H9 (cell line): ENCODE data around the gene ENPP5. TPM values are rescaled to one million over a fixed set of nuclear protein-coding genes. Genes with fewer than 3 reads are reported as not detected.

ENCODE experiments used
- DNase-seq: peaks from one replicate; pipeline ENCODE4 v3.0.0-alpha.2; 2017
- H2AFZ ChIP-seq: one replicate; pipeline ENCODE4 v1.6.1; 2013; ENCODE audit warnings: mild to moderate bottlenecking, low read length, control low read depth, moderate library complexity
- H2AK5ac ChIP-seq: 2 replicates; pipeline ENCODE4 v1.6.1; 2013; ENCODE audit warnings: low read length, control low read depth, mixed read lengths; ENCODE audit not compliant: insufficient read length
- H2BK120ac ChIP-seq: one replicate; pipeline ENCODE4 v1.6.1; 2013; ENCODE audit warnings: low read depth, mild to moderate bottlenecking, low read length, control low read depth, inconsistent platforms; ENCODE audit not compliant: poor library complexity, severe bottlenecking
- H2BK12ac ChIP-seq: 2 replicates; pipeline ENCODE4 v1.6.1; 2013; ENCODE audit warnings: low read length, control low read depth, mixed read lengths, low read depth; ENCODE audit not compliant: insufficient read length
- H2BK15ac ChIP-seq: 2 replicates; pipeline ENCODE4 v1.6.1; 2013; ENCODE audit warnings: low read depth, low read length, control low read depth
- H2BK20ac ChIP-seq: one replicate; pipeline ENCODE4 v1.6.1; 2013; ENCODE audit warnings: low read depth, mild to moderate bottlenecking, low read length, control low read depth, inconsistent platforms; ENCODE audit not compliant: poor library complexity, severe bottlenecking
- H2BK5ac ChIP-seq: 2 replicates; pipeline ENCODE4 v1.6.1; 2013; ENCODE audit warnings: low read length, control low read depth, mixed read lengths; ENCODE audit not compliant: insufficient read length
- H3K14ac ChIP-seq: 2 replicates; pipeline ENCODE4 v1.6.1; 2013; ENCODE audit warnings: low read length, control low read depth; ENCODE audit not compliant: insufficient read depth
- H3K18ac ChIP-seq: 2 replicates; pipeline ENCODE4 v1.6.1; 2013; ENCODE audit warnings: low read depth, mild to moderate bottlenecking, mixed read lengths, low read length, control low read depth; ENCODE audit not compliant: insufficient read length
- H3K23ac ChIP-seq: 2 replicates; pipeline ENCODE4 v1.6.1; 2013; ENCODE audit warnings: low read length, control low read depth, mixed read lengths, low read depth; ENCODE audit not compliant: insufficient read length
- H3K23me2 ChIP-seq: 2 replicates; pipeline ENCODE4 v1.6.1; 2013; ENCODE audit warnings: low read depth, mild to moderate bottlenecking, mixed read lengths, low read length, control low read depth; ENCODE audit not compliant: insufficient read length, poor library complexity, severe bottlenecking
- H3K27ac ChIP-seq: 2 replicates; pipeline ENCODE4 v1.5.1; 2013; ENCODE audit warnings: low read length, control low read depth, mixed read lengths, low read depth; ENCODE audit not compliant: insufficient read length
- H3K27me3 ChIP-seq: 2 replicates; pipeline ENCODE4 v1.6.1; 2013; ENCODE audit warnings: low read length, control low read depth, inconsistent platforms; ENCODE audit not compliant: insufficient read depth
- H3K4ac ChIP-seq: 2 replicates; pipeline ENCODE4 v1.6.1; 2013; ENCODE audit warnings: low read depth, mild to moderate bottlenecking, control low read depth, inconsistent platforms, low read length, moderate library complexity
- H3K4me1 ChIP-seq: 2 replicates; pipeline ENCODE4 v1.6.1; 2013; ENCODE audit warnings: low read length, control low read depth, inconsistent platforms; ENCODE audit not compliant: insufficient read depth
- H3K4me2 ChIP-seq: 2 replicates; pipeline ENCODE4 v1.6.1; 2013; ENCODE audit warnings: low read length, control low read depth, mixed read lengths; ENCODE audit not compliant: insufficient read length, insufficient read depth
- H3K56ac ChIP-seq: 2 replicates; pipeline ENCODE4 v1.6.1; 2013; ENCODE audit warnings: low read depth, mild to moderate bottlenecking, mixed read lengths, low read length, control low read depth; ENCODE audit not compliant: insufficient read length
- H3K79me1 ChIP-seq: 2 replicates; pipeline ENCODE4 v1.6.1; 2013; ENCODE audit warnings: low read depth, mild to moderate bottlenecking, moderate library complexity, low read length, control low read depth, inconsistent platforms; ENCODE audit not compliant: insufficient read depth, poor library complexity, severe bottlenecking
- H3K79me2 ChIP-seq: 2 replicates; pipeline ENCODE4 v1.6.1; 2013; ENCODE audit warnings: low read length, control low read depth, inconsistent platforms; ENCODE audit not compliant: insufficient read depth
- H3K9ac ChIP-seq: 2 replicates; pipeline ENCODE4 v1.6.1; 2013; ENCODE audit warnings: low read length, control low read depth, mixed read lengths; ENCODE audit not compliant: insufficient read length; ENCODE audit errors: extremely low read depth
- H3K9me3 ChIP-seq: one replicate; pipeline ENCODE4 v1.6.1; 2013; ENCODE audit warnings: low read depth, low read length, inconsistent platforms; ENCODE audit not compliant: control insufficient read depth
- H3T11ph ChIP-seq: one replicate; pipeline ENCODE4 v1.6.1; 2013; ENCODE audit warnings: mild to moderate bottlenecking, low read length, control low read depth, inconsistent platforms
- H4K20me1 ChIP-seq: one replicate; pipeline ENCODE4 v1.6.1; 2013; ENCODE audit not compliant: control insufficient read depth, insufficient read length, insufficient read depth
- H4K5ac ChIP-seq: 2 replicates; pipeline ENCODE4 v1.6.1; 2013; ENCODE audit warnings: low read depth, mild to moderate bottlenecking, mixed read lengths, low read length, control low read depth; ENCODE audit not compliant: insufficient read length
- H4K8ac ChIP-seq: replicated peaks from 2 replicates; pipeline ENCODE4 v1.6.1; 2013; ENCODE audit warnings: low read length, control low read depth, mixed read lengths, low read depth; ENCODE audit not compliant: insufficient read length
- H4K91ac ChIP-seq: 2 replicates; pipeline ENCODE4 v1.6.1; 2013; ENCODE audit warnings: low read depth, mild to moderate bottlenecking, moderate library complexity, mixed read lengths, low read length, control low read depth; ENCODE audit not compliant: insufficient read length
- H3K27ac Mint-ChIP-seq, 3 experiments: 2 replicates in 2 of 3; 3 replicates in 1 of 3; pipeline ENCODE4 v1.8.0; 2020 to 2021; ENCODE audit warnings: mixed read lengths in 3 of 3, mild to moderate bottlenecking in 1 of 3, moderate library complexity in 1 of 3
- H3K27me3 Mint-ChIP-seq: 2 replicates; pipeline ENCODE4 v1.8.0; 2021; ENCODE audit warnings: low read depth, mild to moderate bottlenecking, moderate library complexity, mixed read lengths
- H3K36me3 Mint-ChIP-seq, 3 experiments: 2 replicates in 2 of 3; 3 replicates in 1 of 3; pipeline ENCODE4 v1.8.0; 2020 to 2021; ENCODE audit warnings: low read depth in 3 of 3, mixed read lengths in 3 of 3; ENCODE audit not compliant: insufficient read depth in 1 of 3
- H3K4me1 Mint-ChIP-seq, 2 experiments: 2 replicates each; pipeline ENCODE4 v1.8.0; 2020; ENCODE audit warnings: mixed read lengths in 2 of 2
- H3K4me3 Mint-ChIP-seq, 2 experiments: 2 replicates in 1 of 2; 3 replicates in 1 of 2; pipeline ENCODE4 v1.8.0; 2020 to 2021; ENCODE audit warnings: mild to moderate bottlenecking in 2 of 2, mixed read lengths in 2 of 2, moderate library complexity in 1 of 2
- H3K9me3 Mint-ChIP-seq, 2 experiments: 2 replicates in 1 of 2; 3 replicates in 1 of 2; pipeline ENCODE4 v1.8.0; 2020; ENCODE audit warnings: mild to moderate bottlenecking in 2 of 2, mixed read lengths in 2 of 2, moderate library complexity in 1 of 2
- WGBS: extraction: QIAGEN DNeasy Blood & Tissue Kit; methylation state at CpG from one replicate; pipeline ENCODE4 v1.1.7; 2013; ENCODE audit warnings: missing lambda C conversion rate, low lambda C conversion rate, mixed read lengths; ENCODE audit not compliant: insufficient read length; ENCODE audit errors: extremely low coverage; 5-methylcytosine and 5-hydroxymethylcytosine counted together
- total RNA-seq: library from RNA; stranded (reverse); gene quantifications from 2 replicates; pipeline ENCODE4 v1.2.1, GENCODE V29; 2021
- TF ChIP-seq, protein P1 (sequence below): fragments of 200-600 bp; sonication (generic); conservative IDR thresholded peaks from 3 replicates; pipeline ENCODE4 v1.8.0; 2021; ENCODE audit warnings: antibody characterized with exemption, mild to moderate bottlenecking

ENPP5 gene
- total RNA-seq, 1 experiment from 2014 or later: 4.6 TPM

DNA sequence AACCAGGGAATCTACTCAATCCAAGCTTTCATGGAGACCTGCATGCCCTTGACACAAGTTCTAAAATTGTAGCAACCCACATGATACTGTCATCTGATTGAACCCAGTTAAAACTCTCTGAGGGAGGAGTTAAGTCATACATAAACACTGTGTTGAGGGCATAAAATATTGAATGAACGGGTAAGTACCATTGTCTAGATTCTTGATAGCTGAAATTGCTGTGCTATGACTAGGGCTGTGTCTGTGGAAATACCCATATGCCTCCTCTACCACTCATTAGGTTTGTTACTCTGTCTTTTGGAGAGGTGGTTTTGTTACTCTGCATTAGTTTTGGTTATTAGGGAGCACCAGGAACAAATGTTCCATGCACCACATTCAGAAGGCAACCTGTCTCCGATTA, 33.4 kb downstream of the ENPP5 start:
- Histone ChIP-seq H3K79me1 (no peaks in the 10 kb centered on the region), H3K9me3 (no peaks in the 10 kb centered on the region), H4K8ac (no peak overlapping the region), H3K56ac (no peak overlapping the region), H2BK12ac (no peak overlapping the region), H2AFZ (no peak overlapping the region), H3T11ph (no peak overlapping the region), H3K27me3 (no peaks in the 10 kb centered on the region), H3K4me1 (no peaks in the 10 kb centered on the region), H3K9ac (no peak overlapping the region), H2BK120ac (no peak overlapping the region), H3K23ac (no peak overlapping the region), H4K91ac (no peak overlapping the region), H3K4ac (no peak overlapping the region), H2AK5ac (no peak overlapping the region), H3K79me2 (no peaks in the 10 kb centered on the region), H3K14ac (no peak overlapping the region), H2BK20ac (no peak overlapping the region), H4K5ac (no peak overlapping the region), H3K4me2 (no peak overlapping the region), H3K23me2 (no peaks in the 10 kb centered on the region), H2BK15ac (no peak overlapping the region), H4K20me1 (no peaks in the 10 kb centered on the region), H2BK5ac (no peak overlapping the region), H3K27ac (no peak overlapping the region), H3K18ac (no peak overlapping the region)
- Mint-ChIP-seq H3K27me3 (no peaks in the 10 kb centered on the region), H3K4me1 (peaks cover 9 to 10% of the 10 kb centered on the region in 2 experiments), H3K36me3 (no peaks in the 10 kb centered on the region), H3K4me3 (no peak overlapping the region), H3K9me3 (no peaks in the 10 kb centered on the region), H3K27ac (no peak overlapping the region)
- no peak for DNase-seq
- TF ChIP-seq, protein P1, sequence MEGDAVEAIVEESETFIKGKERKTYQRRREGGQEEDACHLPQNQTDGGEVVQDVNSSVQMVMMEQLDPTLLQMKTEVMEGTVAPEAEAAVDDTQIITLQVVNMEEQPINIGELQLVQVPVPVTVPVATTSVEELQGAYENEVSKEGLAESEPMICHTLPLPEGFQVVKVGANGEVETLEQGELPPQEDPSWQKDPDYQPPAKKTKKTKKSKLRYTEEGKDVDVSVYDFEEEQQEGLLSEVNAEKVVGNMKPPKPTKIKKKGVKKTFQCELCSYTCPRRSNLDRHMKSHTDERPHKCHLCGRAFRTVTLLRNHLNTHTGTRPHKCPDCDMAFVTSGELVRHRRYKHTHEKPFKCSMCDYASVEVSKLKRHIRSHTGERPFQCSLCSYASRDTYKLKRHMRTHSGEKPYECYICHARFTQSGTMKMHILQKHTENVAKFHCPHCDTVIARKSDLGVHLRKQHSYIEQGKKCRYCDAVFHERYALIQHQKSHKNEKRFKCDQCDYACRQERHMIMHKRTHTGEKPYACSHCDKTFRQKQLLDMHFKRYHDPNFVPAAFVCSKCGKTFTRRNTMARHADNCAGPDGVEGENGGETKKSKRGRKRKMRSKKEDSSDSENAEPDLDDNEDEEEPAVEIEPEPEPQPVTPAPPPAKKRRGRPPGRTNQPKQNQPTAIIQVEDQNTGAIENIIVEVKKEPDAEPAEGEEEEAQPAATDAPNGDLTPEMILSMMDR: no peak
- WGBS: no CpG with 5 or more reads among the region's 2 CpGs
